GM15510 (cell line): ENCODE results near the gene JPH4.

ENCODE experiments used
- POLR2A ChIP-seq: IDR thresholded peaks from 3 replicates; pipeline ENCODE4 v1.6.1; 2011; ENCODE audit warnings: borderline replicate concordance; ENCODE audit not compliant: insufficient read length; ENCODE audit errors: extremely low read depth

Gene JPH4

GRCh38 chr14:23578560-23579310, at the start of gene JPH4:
TSS of gene JPH4 (minus strand) at chr14:23578790. CDS start at chr14:23577453, 1,337 bp downstream.
- no peak for TF ChIP-seq POLR2A

- TF ChIP-seq POLR2A, result no peak
Measured at GRCh38 chr14:23627961-23628360, 49.4 kb upstream of the JPH4 start.

GRCh38 chr14:23626946-23627345, 48.4 kb upstream of the JPH4 start:
- no peak for TF ChIP-seq POLR2A

GRCh38 chr14:23624830-23625404, 46.3 kb upstream of the JPH4 start:
- no peak for TF ChIP-seq POLR2A

- TF ChIP-seq POLR2A, result no peak
Measured at GRCh38 chr14:23623962-23624361, 45.4 kb upstream of the JPH4 start.

- TF ChIP-seq POLR2A, result no peak
Measured at GRCh38 chr14:23622990-23623389, 44.4 kb upstream of the JPH4 start.

GRCh38 chr14:23621932-23622730, 43.5 kb upstream of the JPH4 start:
- TF ChIP-seq POLR2A, result no peak

GRCh38 chr14:23621204-23621931, 42.8 kb upstream of the JPH4 start:
- no peak for TF ChIP-seq POLR2A

GRCh38 chr14:23620177-23620702, 41.6 kb upstream of the JPH4 start:
- TF ChIP-seq POLR2A, result no peak

- no peak for TF ChIP-seq POLR2A
Measured at GRCh38 chr14:23618415-23618988, 39.9 kb upstream of the JPH4 start.

- TF ChIP-seq POLR2A, result no peak
Measured at GRCh38 chr14:23617539-23617938, 38.9 kb upstream of the JPH4 start.

GRCh38 chr14:23615856-23616255, 37.3 kb upstream of the JPH4 start:
- TF ChIP-seq POLR2A, result no peak

GRCh38 chr14:23614395-23614828, 35.8 kb upstream of the JPH4 start:
- TF ChIP-seq POLR2A, result no peak
